Skeletal muscle tissue (tissue), 4 donors: ENCODE results near the gene MMP24. TPM values are rescaled to one million over a fixed set of nuclear protein-coding genes. Genes with fewer than 3 reads are reported as not detected.
A peak's percentile ranks its signal among the peaks of the same experiment; 100 is the strongest.
"Not testable (repeated sequence)": the region's sequence is repeated elsewhere in the genome, so short reads cannot be mapped to it uniquely, and the experiment has no call there.

ENCODE experiments used
- H3K27ac ChIP-seq: one replicate; pipeline ENCODE4 v1.7.0; 2013; ENCODE audit warnings: mild to moderate bottlenecking, low read depth, low read length, inconsistent platforms
- H3K27me3 ChIP-seq, 3 donors: one replicate each; pipeline ENCODE4 v1.7.0; 2013; ENCODE audit warnings: low read length in 3 of 3; ENCODE audit not compliant: control insufficient read depth in 3 of 3, insufficient read depth in 3 of 3
- H3K36me3 ChIP-seq, 3 donors: one replicate each; pipeline ENCODE4 v1.7.0; 2013; ENCODE audit warnings: low read length in 3 of 3; ENCODE audit not compliant: control insufficient read depth in 3 of 3, insufficient read depth in 3 of 3
- H3K4me1 ChIP-seq, 3 donors: one replicate each; pipeline ENCODE4 v1.7.0; 2013; ENCODE audit warnings: low read length in 3 of 3, mild to moderate bottlenecking in 3 of 3; ENCODE audit not compliant: control insufficient read depth in 3 of 3, insufficient read depth in 3 of 3
- H3K4me3 ChIP-seq, 3 donors: one replicate each; pipeline ENCODE4 v1.7.0; 2013; ENCODE audit warnings: low read length in 3 of 3
- H3K9ac ChIP-seq, 3 donors: one replicate each; pipeline ENCODE4 v1.7.0; 2013; ENCODE audit warnings: low read length in 3 of 3, mild to moderate bottlenecking in 3 of 3, moderate library complexity in 2 of 3, low read depth in 1 of 3
- H3K9me3 ChIP-seq, 3 donors: one replicate each; pipeline ENCODE4 v1.7.0; 2013; ENCODE audit warnings: low read length in 3 of 3; ENCODE audit not compliant: control insufficient read depth in 3 of 3
- total RNA-seq: library from RNA; depleted of rRNA; stranded (reverse); fragments of >200 nt; gene quantifications from one replicate; pipeline ENCODE4 v1.2.3, GENCODE V29; 2014
- donor health status: Osteomylitis.

MMP24 gene
- total RNA-seq: under 0.01 TPM

DNA sequence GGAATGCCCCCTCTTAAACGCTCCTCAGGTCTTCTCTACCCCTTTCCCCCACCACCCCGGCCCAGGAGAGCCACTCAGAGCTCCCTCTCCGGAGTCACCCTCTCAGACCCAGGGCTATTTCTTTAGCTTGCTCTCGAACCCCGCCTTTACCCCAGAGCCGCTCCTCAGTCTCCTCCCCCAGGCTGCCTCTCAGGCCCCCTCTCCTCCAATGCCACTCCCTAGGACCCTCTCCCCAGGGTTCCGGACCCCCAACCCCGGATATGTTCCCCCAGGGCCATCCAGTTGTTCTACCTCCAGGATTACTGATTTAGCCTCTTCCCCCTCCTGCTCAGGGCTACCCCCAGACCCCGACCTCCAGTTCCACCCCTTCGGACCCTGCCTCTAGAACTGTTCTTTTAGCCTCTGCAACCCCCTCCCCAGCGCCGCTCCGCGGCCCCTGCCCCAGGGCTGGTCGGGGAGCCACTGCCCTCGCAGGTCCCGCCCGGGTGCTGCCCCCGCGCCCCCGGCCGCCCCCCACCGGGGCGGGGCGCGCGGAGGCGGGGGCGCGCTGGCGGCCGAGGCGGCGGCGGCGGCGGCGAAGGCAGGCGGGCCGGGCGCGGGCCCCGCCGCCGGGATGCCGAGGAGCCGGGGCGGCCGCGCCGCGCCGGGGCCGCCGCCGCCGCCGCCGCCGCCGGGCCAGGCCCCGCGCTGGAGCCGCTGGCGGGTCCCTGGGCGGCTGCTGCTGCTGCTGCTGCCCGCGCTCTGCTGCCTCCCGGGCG, at the start of gene MMP24:
Gene MMP24 (plus strand): TSS at position 565 of the 758 bp plus-strand sequence. CDS start 49 bp downstream, at position 614.
- peaks cover 4 to 17% (median 11%) of the 10 kb centered on the region in 3 donors for H3K27me3 ChIP-seq
- no peaks in the 10 kb centered on the region for H3K9me3 ChIP-seq
- no peak within 1 kb of the TSS for H3K9ac ChIP-seq
- no peaks in the 10 kb centered on the region for H3K36me3 ChIP-seq
- peak within 1 kb of the TSS; percentile 36 to 47 (median 45) for H3K4me3 ChIP-seq
- peaks cover 4 to 9% (median 6%) of the 10 kb centered on the region in 3 donors for H3K4me1 ChIP-seq
- H3K27ac ChIP-seq: no peak within 1 kb of the TSS

GRCh38 chr20:35179292-35180212, 46.9 kb upstream of the MMP24 start:
- Histone ChIP-seq H3K27ac (no peak overlapping the region), H3K4me3 (no peak overlapping the region), H3K9ac (no peak overlapping the region), H3K9me3 (no peaks in the 10 kb centered on the region), H3K27me3 (peaks cover 0 to 5% (median 0%) of the 10 kb centered on the region in 3 donors), H3K4me1 (peaks cover 0 to 1% (median 0%) of the 10 kb centered on the region in 3 donors), H3K36me3 (peaks cover 0 to 6% (median 2%) of the 10 kb centered on the region in 3 donors)

DNA sequence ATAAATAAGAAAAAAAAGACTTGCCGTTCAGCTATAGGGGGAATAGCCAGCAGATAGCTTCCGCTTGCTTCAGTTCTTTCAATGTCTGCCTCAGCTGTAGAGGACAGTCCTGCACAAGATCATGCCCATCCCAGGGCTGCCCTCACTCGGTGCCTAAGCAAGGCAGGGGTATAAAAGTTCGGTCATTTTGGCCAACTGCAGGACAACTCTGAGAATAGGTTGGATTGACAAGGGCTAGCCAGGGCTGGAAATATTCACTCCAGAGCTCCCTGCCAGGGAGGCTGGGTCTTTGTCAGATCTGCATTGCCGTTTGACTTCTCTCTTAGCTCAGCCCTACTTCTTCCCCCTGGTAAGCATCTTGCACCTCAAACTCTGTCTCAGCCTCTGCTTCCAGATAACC, 46.2 kb upstream of the MMP24 start:
- no peak overlapping the region for H3K27ac ChIP-seq
- no peak overlapping the region for H3K4me3 ChIP-seq
- no peaks in the 10 kb centered on the region for H3K9me3 ChIP-seq
- no peaks in the 10 kb centered on the region for H3K4me1 ChIP-seq
- H3K27me3 ChIP-seq: peaks cover 0 to 4% (median 0%) of the 10 kb centered on the region in 3 donors
- peaks cover 0 to 6% (median 2%) of the 10 kb centered on the region in 3 donors for H3K36me3 ChIP-seq
- H3K9ac ChIP-seq: no peak overlapping the region

- Histone ChIP-seq H3K9me3 (no peaks in the 10 kb centered on the region), H3K4me1 (no peaks in the 10 kb centered on the region), H3K27ac (no peak overlapping the region), H3K27me3 (no peaks in the 10 kb centered on the region), H3K4me3 (no peak overlapping the region), H3K36me3 (peaks cover 0 to 2% (median 2%) of the 10 kb centered on the region in 3 donors), H3K9ac (no peak overlapping the region)
These were observed 44.8 kb upstream of the MMP24 start for GRCh38 chr20:35181731-35182130.

DNA sequence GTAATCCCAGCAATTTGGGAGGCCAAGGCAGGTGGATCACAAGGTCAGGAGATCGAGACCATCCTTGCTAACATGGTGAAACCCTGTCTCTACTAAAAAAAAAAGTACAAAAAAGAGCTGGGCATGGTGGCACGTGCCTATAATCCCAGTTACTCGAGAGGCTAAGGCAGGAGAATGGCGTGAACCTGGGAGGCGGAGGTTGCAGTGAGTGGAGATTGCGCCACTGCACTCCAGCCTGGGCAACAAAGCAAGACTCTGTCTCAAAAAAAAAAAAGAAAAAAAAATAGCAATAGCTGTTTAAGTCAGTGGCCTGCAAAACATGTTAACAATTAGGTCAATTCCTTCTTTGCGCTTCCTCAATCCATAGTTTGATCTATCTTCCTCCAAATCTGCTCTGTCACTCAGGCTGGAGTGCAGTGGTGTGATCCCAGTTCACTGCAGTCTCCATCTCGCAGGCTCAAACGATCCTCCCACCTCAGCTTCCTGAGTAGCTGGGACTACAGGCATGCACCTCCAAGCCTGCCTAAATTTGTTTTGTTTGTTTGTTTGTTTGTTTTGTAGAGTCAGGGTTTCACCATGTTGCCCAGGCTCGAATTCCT, 39.7 kb upstream of the MMP24 start:
- H3K4me3 ChIP-seq, H3K4me1 ChIP-seq, H3K36me3 ChIP-seq: not testable (repeated sequence)

DNA sequence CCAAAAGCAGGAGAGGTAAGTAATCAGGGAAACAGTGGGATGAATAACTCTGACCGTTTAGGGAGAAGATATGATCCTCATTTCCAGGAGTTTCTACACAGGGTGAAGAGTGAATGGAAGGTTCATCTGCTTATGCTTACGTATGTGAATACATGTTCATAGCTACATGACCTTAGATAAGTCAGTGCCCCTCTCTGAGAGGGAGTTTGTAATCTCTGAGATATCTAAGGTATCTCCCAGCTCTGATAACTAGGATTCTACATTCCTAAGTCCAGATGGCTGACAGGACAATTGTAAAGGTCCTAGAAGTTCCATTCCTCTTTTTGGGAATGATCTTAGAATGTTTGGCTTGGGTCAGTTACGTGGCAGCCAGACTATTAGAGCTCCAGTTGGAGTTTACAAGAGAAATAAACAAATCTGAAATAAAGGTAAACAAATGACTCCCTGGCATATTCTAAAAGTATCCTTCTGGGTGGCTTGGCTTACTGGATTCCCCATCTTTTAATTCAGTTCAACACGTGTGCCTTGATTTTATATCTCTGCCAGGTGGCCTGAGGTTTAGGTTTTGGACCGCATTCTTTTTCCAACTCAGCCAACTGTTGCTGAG, 38.8 kb upstream of the MMP24 start:
- H3K9ac ChIP-seq: no peak overlapping the region
- H3K27me3 ChIP-seq: no peaks in the 10 kb centered on the region
- H3K27ac ChIP-seq: no peak overlapping the region
- H3K36me3 ChIP-seq: no peaks in the 10 kb centered on the region
- H3K4me3 ChIP-seq: no peak overlapping the region
- no peaks in the 10 kb centered on the region for H3K9me3 ChIP-seq
- no peaks in the 10 kb centered on the region for H3K4me1 ChIP-seq

More for the DNA sequence above, 39.7 kb upstream of the MMP24 start:
- H3K9ac ChIP-seq, H3K27ac ChIP-seq, H3K9me3 ChIP-seq, H3K27me3 ChIP-seq: not testable (repeated sequence)

DNA sequence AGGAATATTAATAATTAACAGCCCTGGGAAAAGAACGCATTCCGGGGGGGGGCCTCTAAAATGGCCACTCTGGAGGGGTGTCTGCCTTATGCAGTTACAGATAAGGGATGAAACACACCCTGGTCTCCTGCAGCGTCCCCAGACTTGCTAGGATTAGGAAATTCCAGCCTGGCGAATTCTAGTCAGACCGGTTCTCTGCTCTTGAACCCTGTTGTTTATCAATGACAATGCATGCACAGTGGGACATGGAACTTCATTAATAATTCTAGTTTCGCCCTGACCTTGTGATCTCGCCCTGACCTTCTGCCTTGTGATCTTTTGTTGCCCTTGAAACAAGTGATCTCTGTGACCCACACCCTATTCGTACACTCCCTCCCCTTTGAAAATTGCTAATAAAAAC, 37.3 kb upstream of the MMP24 start:
- not testable (repeated sequence) for H3K27me3 ChIP-seq, H3K9me3 ChIP-seq, H3K4me1 ChIP-seq, H3K9ac ChIP-seq, H3K36me3 ChIP-seq, H3K27ac ChIP-seq, H3K4me3 ChIP-seq

DNA sequence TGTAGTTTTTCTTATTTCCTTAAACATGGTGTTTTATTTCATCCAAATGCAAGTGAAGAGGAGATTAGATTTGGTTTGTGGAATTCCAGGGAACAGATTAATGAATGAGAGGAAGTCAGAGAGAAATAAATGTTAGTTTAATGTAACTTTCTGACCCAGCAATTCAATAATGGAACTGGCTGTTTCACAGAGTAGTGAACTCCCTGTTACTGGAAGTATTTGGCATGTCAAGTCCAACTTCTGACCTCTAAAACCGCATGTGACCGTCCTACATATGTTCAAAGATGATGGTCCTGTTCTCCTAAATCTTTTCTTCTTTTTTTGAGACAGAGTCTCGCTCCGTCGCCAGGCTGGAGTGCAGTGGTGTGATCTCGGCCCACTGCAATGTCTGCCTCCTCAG, 35.9 kb upstream of the MMP24 start:
- no peak overlapping the region for H3K4me3 ChIP-seq
- no peaks in the 10 kb centered on the region for H3K4me1 ChIP-seq
- no peak overlapping the region for H3K27ac ChIP-seq
- H3K36me3 ChIP-seq: no peaks in the 10 kb centered on the region
- no peaks in the 10 kb centered on the region for H3K27me3 ChIP-seq
- no peaks in the 10 kb centered on the region for H3K9me3 ChIP-seq
- no peak overlapping the region for H3K9ac ChIP-seq

GRCh38 chr20:35191419-35192117, 34.9 kb upstream of the MMP24 start:
- H3K27me3 ChIP-seq: no peaks in the 10 kb centered on the region
- H3K9ac ChIP-seq: no peak overlapping the region
- H3K9me3 ChIP-seq: no peaks in the 10 kb centered on the region

More at GRCh38 chr20:35191419-35192117, 34.9 kb upstream of the MMP24 start:
- Histone ChIP-seq H3K4me3 (no peak overlapping the region), H3K4me1 (no peaks in the 10 kb centered on the region), H3K36me3 (no peaks in the 10 kb centered on the region), H3K27ac (no peak overlapping the region)
